Endothelial cell of umbilical vein (primary cell): ENCODE results near the gene PIGQ. TPM values are rescaled to one million over a fixed set of nuclear protein-coding genes. Genes with fewer than 3 reads are reported as not detected.
A peak's percentile ranks its signal among the peaks of the same experiment; 100 is the strongest.

Source experiments
- BruUV-seq: library from RNA; stranded (reverse); fragments of 400-500 nt; replicated peaks from 2 replicates; lab custom pipeline; 2021; lab: Mats Ljungman, UMichigan
- CTCF ChIA-PET: fragments of 300-600, 350-600 bp; sonication (Branson Sonifier 250); formaldehyde crosslinking; loops from one replicate; lab custom pipeline; 2021; ENCODE audit warnings: antibody characterized with exemption, inconsistent platforms; lab: Charles Lee
- POLR2A ChIA-PET: fragments of 300-600, 350-600 bp; sonication (Branson Sonifier 250); formaldehyde crosslinking; loops from one replicate; lab custom pipeline; 2021; ENCODE audit warnings: antibody characterized with exemption, inconsistent platforms; lab: Charles Lee
- DNase-seq: peaks from one replicate; pipeline ENCODE4 v3.0.0-alpha.2; 2011; ENCODE audit warnings: low read depth, low spot score
- FAIRE-seq: peaks from 2 replicates; lab custom pipeline; 2011; peaks lifted over from hg19 to GRCh38; lab: Jason Lieb, UNC
- H2AFZ ChIP-seq: 2 replicates; pipeline ENCODE4 v1.6.0; 2012; ENCODE audit warnings: low read depth, low read length, control low read depth, inconsistent platforms
- H3K27ac ChIP-seq: 2 replicates; pipeline ENCODE4 v1.5.1; 2011; ENCODE audit warnings: low read depth, mild to moderate bottlenecking, control low read depth, low read length, moderate library complexity; ENCODE audit not compliant: insufficient read depth
- H3K27me3 ChIP-seq, 2 experiments: 2 replicates each; pipeline versions ENCODE4 v1.6.0 to v1.6.1; 2011; ENCODE audit warnings: low read length in 2 of 2, mixed read lengths in 1 of 2; ENCODE audit not compliant: control insufficient read depth in 2 of 2, insufficient read depth in 2 of 2
- H3K36me3 ChIP-seq, 2 experiments: 2 replicates in 1 of 2; 3 replicates in 1 of 2; pipeline ENCODE4 v1.5.1; 2011; ENCODE audit warnings: low read length in 2 of 2, mild to moderate bottlenecking in 1 of 2, moderate library complexity in 1 of 2; ENCODE audit not compliant: control insufficient read depth in 2 of 2, insufficient read depth in 2 of 2; ENCODE audit errors: extremely low read depth in 1 of 2
- H3K4me1 ChIP-seq: 3 replicates; pipeline ENCODE4 v1.5.1; 2011; ENCODE audit warnings: mild to moderate bottlenecking, low read length; ENCODE audit not compliant: control insufficient read depth, insufficient read depth; ENCODE audit errors: extremely low read depth
- H3K4me2 ChIP-seq: 2 replicates; pipeline ENCODE4 v1.6.1; 2011; ENCODE audit warnings: low read length, control low read depth, mixed read lengths; ENCODE audit not compliant: insufficient read depth
- H3K4me3 ChIP-seq, 3 experiments: fragments of 200-600 bp in 1 of 3; sonication (generic), shearing (Covaris generic) in 1 of 3; replicated peaks in 1 of 3; 2 replicates each; pipeline ENCODE4 v1.5.1; 2011 to 2016; ENCODE audit warnings: control low read depth in 3 of 3, low read length in 3 of 3, mild to moderate bottlenecking in 2 of 3, inconsistent platforms in 1 of 3, low read depth in 1 of 3, moderate library complexity in 1 of 3; ENCODE audit not compliant: insufficient read depth in 1 of 3
- H3K79me2 ChIP-seq: 2 replicates; pipeline ENCODE4 v1.6.0; 2012; ENCODE audit warnings: low read length, inconsistent platforms; ENCODE audit not compliant: control insufficient read depth, insufficient read depth
- H3K9ac ChIP-seq: replicated peaks from 2 replicates; pipeline ENCODE3; 2011; ENCODE audit warnings: low read length, control low read depth; ENCODE audit not compliant: insufficient read depth; ENCODE audit errors: extremely low read depth
- H3K9me1 ChIP-seq: replicated peaks from 3 replicates; pipeline ENCODE4 v1.6.0; 2011; ENCODE audit warnings: mild to moderate bottlenecking, low read length; ENCODE audit not compliant: control insufficient read depth, insufficient read depth; ENCODE audit errors: extremely low read depth
- H3K9me3 ChIP-seq: replicated peaks from 2 replicates; pipeline ENCODE4 v1.5.1; 2012; ENCODE audit warnings: low read length, inconsistent platforms; ENCODE audit not compliant: control insufficient read depth, insufficient read depth
- H4K20me1 ChIP-seq: replicated peaks from 2 replicates; pipeline ENCODE3; 2011; ENCODE audit warnings: mild to moderate bottlenecking, low read length; ENCODE audit not compliant: control insufficient read depth, insufficient read depth; ENCODE audit errors: extremely low read depth
- FOS ChIP-seq: IDR thresholded peaks from 2 replicates; pipeline ENCODE4 v1.6.1; 2011; ENCODE audit warnings: mild to moderate bottlenecking, low read length, moderate library complexity, borderline replicate concordance; ENCODE audit not compliant: insufficient read depth
- JUN ChIP-seq: IDR thresholded peaks from 2 replicates; pipeline ENCODE4 v1.6.1; 2011; ENCODE audit warnings: borderline replicate concordance, low read depth; ENCODE audit not compliant: insufficient read length, insufficient read depth
- MYC ChIP-seq: IDR thresholded peaks from one replicate; pipeline ENCODE4 v1.6.1; 2011; ENCODE audit warnings: mild to moderate bottlenecking, low read depth, low read length
- POLR2AphosphoS5 ChIP-seq: IDR thresholded peaks from 2 replicates; pipeline ENCODE4 v1.6.1; 2012; ENCODE audit warnings: low read depth, mild to moderate bottlenecking, control low read depth, low read length, moderate library complexity; ENCODE audit not compliant: insufficient read depth
- dilution Hi-C: fragments of 300-500 bp; cut with MboI; formaldehyde crosslinking; loops from one replicate; pipeline ENCODE4 v1.15.0; 2019; ENCODE audit warnings: low sequenced_read_pairs; ENCODE audit not compliant: extremely low pct_ligation_motif_present
- intact Hi-C: fragments of 100-400 bp; cut with micrococcal nuclease; formaldehyde crosslinking; loops from one replicate; pipeline ENCODE4 v1.10.0; 2022
- polyA plus RNA-seq, 4 experiments: library from polyadenylated mRNA; depleted of rRNA in 3 of 4; stranded (reverse) in 3 of 4; unstranded in 1 of 4; fragments of >200 nt; gene quantifications; 2 replicates each; pipeline versions ENCODE4 v1.2.1 to v1.2.3, GENCODE V29; 2011 to 2012; ENCODE audit warnings: missing spikeins in 1 of 4
- total RNA-seq: library from RNA; stranded (reverse); gene quantifications from 2 replicates; pipeline ENCODE4 v1.2.3, GENCODE V29; 2021
- TF ChIP-seq, protein P1 (sequence below): IDR thresholded peaks from 2 replicates; pipeline ENCODE4 v1.6.1; 2011; ENCODE audit not compliant: insufficient read depth, insufficient read length
- TF ChIP-seq, protein P2 (sequence below), 2 donors: IDR thresholded peaks; 1 replicate in 1 of 2; 2 replicates in 1 of 2; pipeline ENCODE4 v1.5.1; 2011; ENCODE audit warnings: low read length in 2 of 2, mild to moderate bottlenecking in 2 of 2, moderate library complexity in 2 of 2, control low read depth in 1 of 2, inconsistent platforms in 1 of 2, low read depth in 1 of 2; ENCODE audit not compliant: insufficient read depth in 1 of 2; ENCODE audit errors: extremely low read depth in 1 of 2

PIGQ gene
- total and polyA plus RNA-seq, 2 donors (not counting 3 experiments of a cell fraction or from before 2014, with no cell fraction given): 66.9 to 67.7 TPM

DNA sequence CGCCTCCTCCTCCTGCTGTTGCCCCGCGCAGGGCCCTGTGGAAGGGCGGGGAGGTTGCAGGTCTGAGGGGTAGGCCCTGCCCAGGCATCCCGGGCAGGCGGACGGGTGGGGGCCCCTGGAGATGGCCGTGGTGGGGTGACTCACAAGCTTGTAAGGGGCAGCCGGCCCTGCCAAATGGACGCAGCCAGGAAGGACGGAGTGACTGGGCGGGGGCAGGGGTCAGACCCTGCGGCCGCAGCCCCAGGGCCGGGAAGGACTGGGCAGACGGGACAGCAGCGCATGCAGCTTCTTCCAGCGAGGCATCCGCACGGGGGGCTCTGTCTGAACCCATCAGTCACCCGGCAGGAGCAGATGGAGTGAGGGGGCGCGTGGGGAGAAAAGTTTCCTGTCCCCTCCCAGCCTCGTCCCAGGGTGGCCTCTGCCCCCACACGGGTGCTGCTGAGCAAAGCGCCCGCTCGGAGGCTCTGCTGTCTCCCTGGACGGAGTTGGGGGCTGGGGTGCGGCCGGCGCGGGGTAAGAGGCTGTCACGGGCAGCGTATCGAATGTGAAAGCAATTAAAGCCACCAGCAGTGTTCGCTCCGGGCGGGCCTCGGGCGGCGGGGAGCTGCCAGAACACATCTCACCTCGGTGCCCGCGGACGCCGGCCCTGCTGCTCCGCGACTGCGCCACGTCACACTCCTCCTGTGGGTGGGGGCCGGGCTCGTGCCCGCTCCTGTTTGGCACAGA lies 15.0 kb upstream of the PIGQ start:
- ChIA-PET POLR2A (no interaction called here), CTCF (interaction anchor here (0.7 to 2.8 kb wide), 3 partner anchors 11 to 25 kb away, joined by 3 to 9 read pairs (median 5); partner anchors contain the start of gene NHLRC4)
- H3K27ac ChIP-seq: no peak overlapping the region
- dilution Hi-C loops: no loop called here
- H3K4me2 ChIP-seq: no peak overlapping the region
- TF ChIP-seq POLR2AphosphoS5 (peak; percentile 33), MYC (no peak), JUN (no peak), FOS (peak; percentile 63)
- TF ChIP-seq, protein P1, sequence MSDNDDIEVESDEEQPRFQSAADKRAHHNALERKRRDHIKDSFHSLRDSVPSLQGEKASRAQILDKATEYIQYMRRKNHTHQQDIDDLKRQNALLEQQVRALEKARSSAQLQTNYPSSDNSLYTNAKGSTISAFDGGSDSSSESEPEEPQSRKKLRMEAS: no peak
- TF ChIP-seq, protein P2, sequence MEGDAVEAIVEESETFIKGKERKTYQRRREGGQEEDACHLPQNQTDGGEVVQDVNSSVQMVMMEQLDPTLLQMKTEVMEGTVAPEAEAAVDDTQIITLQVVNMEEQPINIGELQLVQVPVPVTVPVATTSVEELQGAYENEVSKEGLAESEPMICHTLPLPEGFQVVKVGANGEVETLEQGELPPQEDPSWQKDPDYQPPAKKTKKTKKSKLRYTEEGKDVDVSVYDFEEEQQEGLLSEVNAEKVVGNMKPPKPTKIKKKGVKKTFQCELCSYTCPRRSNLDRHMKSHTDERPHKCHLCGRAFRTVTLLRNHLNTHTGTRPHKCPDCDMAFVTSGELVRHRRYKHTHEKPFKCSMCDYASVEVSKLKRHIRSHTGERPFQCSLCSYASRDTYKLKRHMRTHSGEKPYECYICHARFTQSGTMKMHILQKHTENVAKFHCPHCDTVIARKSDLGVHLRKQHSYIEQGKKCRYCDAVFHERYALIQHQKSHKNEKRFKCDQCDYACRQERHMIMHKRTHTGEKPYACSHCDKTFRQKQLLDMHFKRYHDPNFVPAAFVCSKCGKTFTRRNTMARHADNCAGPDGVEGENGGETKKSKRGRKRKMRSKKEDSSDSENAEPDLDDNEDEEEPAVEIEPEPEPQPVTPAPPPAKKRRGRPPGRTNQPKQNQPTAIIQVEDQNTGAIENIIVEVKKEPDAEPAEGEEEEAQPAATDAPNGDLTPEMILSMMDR (IDR thresholded peaks at IDR 0.05; ENCODE audit: extremely low read depth in 1 of 2, insufficient read depth in 1 of 2, low read depth in 1 of 2, low read length in 2 of 2): no peak
- peaks cover 0 to 7% of the 10 kb centered on the region in 2 experiments for H3K36me3 ChIP-seq
- peak; percentile 8 for FAIRE-seq
- H3K27me3 ChIP-seq: peaks cover 7 to 9% of the 10 kb centered on the region in 2 experiments
- H2AFZ ChIP-seq: no peak overlapping the region
- DNase-seq: peak; percentile 21
- H3K4me1 ChIP-seq: peaks cover 6% of the 10 kb centered on the region
- H3K79me2 ChIP-seq: no peaks in the 10 kb centered on the region
- no TSS peak for BruUV-seq
- intact Hi-C loops: no loop called here
- no peak overlapping the region for H3K4me3 ChIP-seq
- H3K9ac ChIP-seq: no peak overlapping the region
- no peaks in the 10 kb centered on the region for H4K20me1 ChIP-seq
- H3K9me1 ChIP-seq: no peaks in the 10 kb centered on the region
- no peaks in the 10 kb centered on the region for H3K9me3 ChIP-seq
